Thyroid gland (tissue), 4 donors: Measurements from ENCODE around the gene PAK2. TPM values are rescaled to one million over a fixed set of nuclear protein-coding genes. Genes with fewer than 3 reads are reported as not detected.
"Not testable (repeated sequence)": the region's sequence is repeated elsewhere in the genome, so short reads cannot be mapped to it uniquely, and the experiment has no call there.

Source experiments
- DNase-seq, 2 donors: peaks; one replicate each; pipeline ENCODE4 v3.0.0-alpha.2; 2019
- H3K27ac ChIP-seq, 3 donors: fragments of 200-600 bp; sonication (generic); 1 replicate in 2 of 3; 2 replicates in 1 of 3; pipeline ENCODE4 v1.5.1; 2016 to 2019; ENCODE audit warnings: mild to moderate bottlenecking in 1 of 3, moderate library complexity in 1 of 3
- H3K27me3 ChIP-seq: fragments of 200-600 bp; sonication (generic); one replicate; pipeline ENCODE4 v1.5.1; 2019
- H3K36me3 ChIP-seq, 2 donors: fragments of 200-600 bp; sonication (generic); one replicate each; pipeline ENCODE4 v1.5.1; 2016 to 2019
- H3K4me1 ChIP-seq, 2 donors: fragments of 200-600 bp; sonication (generic); one replicate each; pipeline ENCODE4 v1.5.1; 2017 to 2019
- H3K4me3 ChIP-seq, 3 donors: fragments of 200-600 bp; sonication (generic); replicated peaks in 1 of 3; 1 replicate in 2 of 3; 2 replicates in 1 of 3; pipeline ENCODE4 v1.5.1; 2016; ENCODE audit warnings: mild to moderate bottlenecking in 1 of 3
- H3K9me3 ChIP-seq: fragments of 200-600 bp; sonication (generic); one replicate; pipeline ENCODE4 v1.5.1; 2017
- CTCF ChIP-seq, 6 experiments: fragments of 200-600 bp in 3 of 6; fragments of 450-650 bp in 3 of 6; sonication (generic) in 3 of 6; IDR thresholded peaks; one replicate each; pipeline ENCODE4 v1.5.1; 2016 to 2019; ENCODE audit warnings: antibody characterized with exemption in 6 of 6, mild to moderate bottlenecking in 2 of 6, inconsistent platforms in 1 of 6, moderate library complexity in 1 of 6
- POLR2A ChIP-seq, 2 donors: fragments of 450-650 bp; IDR thresholded peaks; one replicate each; pipeline ENCODE4 v1.6.1; 2017; ENCODE audit warnings: antibody characterized with exemption in 2 of 2, mild to moderate bottlenecking in 2 of 2, moderate library complexity in 1 of 2
- WGBS, 2 donors: methylation state at CpG; one replicate each; pipeline ENCODE4 v1.1.5; 2017; 5-methylcytosine and 5-hydroxymethylcytosine counted together
- intact Hi-C: fragments of 100-400 bp; cut with DNase I; formaldehyde crosslinking; loops from one replicate; pipeline ENCODE4 v1.15.1; 2023
- total RNA-seq, 4 donors: library from RNA; depleted of rRNA; stranded (reverse); fragments of >200 nt; gene quantifications; one replicate each; pipeline ENCODE4 v1.2.3, GENCODE V29; 2016

The PAK2 gene
- total RNA-seq, 4 donors from 2014 or later, result 29.9 to 43.8 (median 39.0) TPM

DNA sequence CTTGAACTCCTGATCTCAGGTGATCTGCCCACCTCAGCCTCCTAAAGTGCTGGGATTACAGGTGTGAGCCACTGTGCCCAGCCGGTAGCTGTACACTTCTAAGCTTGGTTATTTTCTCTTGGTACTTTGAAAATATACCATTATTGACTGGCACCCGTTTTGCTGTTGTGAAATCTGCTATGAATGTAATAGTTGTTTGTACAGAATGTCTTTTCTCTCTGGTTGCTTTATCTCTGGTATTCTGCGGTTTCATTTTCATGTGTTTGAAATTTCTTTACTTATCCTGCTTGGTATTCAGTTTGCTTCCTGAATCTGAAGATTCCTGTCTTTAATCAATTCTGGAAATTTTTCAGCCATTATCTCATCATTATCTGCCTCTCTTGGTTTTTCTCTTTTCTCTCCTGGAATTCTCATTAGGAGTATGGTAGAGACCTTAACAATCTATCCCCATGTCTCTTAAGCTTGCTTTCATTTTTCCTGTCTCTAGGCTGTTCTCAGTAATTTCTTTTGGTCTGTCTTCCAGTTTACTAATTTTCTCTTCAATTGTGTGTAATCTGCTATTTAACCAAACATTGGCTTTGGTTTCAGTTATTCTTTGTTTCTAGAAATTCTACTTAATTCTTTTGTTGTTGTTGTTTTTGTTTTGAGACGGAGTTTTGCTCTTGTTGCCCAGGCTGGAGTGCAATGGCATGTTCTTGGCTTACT, 2.8 kb upstream of the PAK2 start:
- H3K4me3 ChIP-seq, result no peak overlapping the region
- H3K36me3 ChIP-seq, result no peaks in the 10 kb centered on the region
- WGBS, 2 donors, result 97 to 99% methylated on average over 4 of the region's 4 CpGs
- no peak overlapping the region for H3K27ac ChIP-seq
- intact Hi-C loops, result no loop called here
- no peak for DNase-seq
- no peaks in the 10 kb centered on the region for H3K27me3 ChIP-seq
- no peak for TF ChIP-seq POLR2A (IDR thresholded peaks at IDR 0.05)
- TF ChIP-seq CTCF (IDR thresholded peaks at IDR 0.05), result no peak
- peaks cover 7 to 11% of the 10 kb centered on the region in 2 donors for H3K4me1 ChIP-seq
- no peaks in the 10 kb centered on the region for H3K9me3 ChIP-seq

- Histone ChIP-seq H3K4me3 (no peak overlapping the region), H3K27ac (no peak overlapping the region), H3K9me3 (no peaks in the 10 kb centered on the region), H3K27me3 (no peaks in the 10 kb centered on the region), H3K4me1 (peaks cover 7 to 15% of the 10 kb centered on the region in 2 donors), H3K36me3 (no peaks in the 10 kb centered on the region)
- DNase-seq, result no peak
- 81 to 91% methylated on average over 6 of the region's 6 CpGs for WGBS, 2 donors
- no peak for TF ChIP-seq CTCF (IDR thresholded peaks at IDR 0.05)
- no peak for TF ChIP-seq POLR2A (IDR thresholded peaks at IDR 0.05)
- intact Hi-C loops, result no loop called here
Measured at GRCh38 chr3:196737655-196738054, 2.0 kb upstream of the PAK2 start.

DNA sequence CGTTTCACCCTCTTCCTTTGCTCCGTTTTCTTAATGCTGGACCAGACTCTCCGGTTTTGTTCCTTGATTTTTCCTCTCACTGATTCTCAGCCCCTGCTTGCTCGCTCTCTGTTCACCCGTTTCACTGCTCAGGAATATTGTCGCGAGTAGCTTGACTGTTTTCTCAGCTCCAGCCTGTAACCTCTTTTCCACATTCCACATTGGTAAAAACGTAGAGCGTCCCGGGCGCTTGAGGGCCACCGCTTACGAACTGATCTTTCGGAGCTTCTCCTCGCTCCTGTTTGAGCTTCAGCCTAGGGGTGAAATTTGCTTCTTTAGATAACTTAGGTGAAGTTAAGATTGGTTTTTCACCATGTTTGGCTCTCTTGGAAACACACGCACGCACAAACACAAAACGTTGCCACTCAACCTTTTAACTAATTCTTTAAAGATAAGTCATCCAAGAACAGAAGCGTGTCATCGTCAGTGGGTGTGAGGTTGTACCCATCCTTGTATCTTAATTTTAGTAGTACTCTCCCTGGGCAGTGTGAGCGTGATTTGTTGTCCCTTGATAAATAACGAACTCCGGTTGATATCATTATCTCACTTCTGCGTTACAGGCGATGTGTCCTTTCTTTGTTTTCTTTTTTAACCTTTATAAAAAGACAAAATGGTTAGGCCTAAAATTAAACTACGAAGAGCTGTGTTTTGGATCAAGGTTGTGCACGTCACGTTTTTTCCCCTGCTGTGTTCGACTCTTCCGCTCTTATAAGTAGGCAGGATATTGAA, 1.0 kb downstream of the PAK2 start:
- Histone ChIP-seq H3K36me3 (no peaks in the 10 kb centered on the region), H3K4me3 (peak overlapping the region; percentile 18 to 99 (median 73)), H3K9me3 (no peaks in the 10 kb centered on the region), H3K27ac (peak overlapping the region; percentile 76 to 93 (median 93)), H3K4me1 (peaks cover 7 to 15% of the 10 kb centered on the region in 2 donors), H3K27me3 (no peaks in the 10 kb centered on the region)
- 1% methylated on average over 30 of the region's 30 CpGs for WGBS, 2 donors
- intact Hi-C loops, result no loop called here
- no peak for TF ChIP-seq CTCF (IDR thresholded peaks at IDR 0.05)
- peak in 1 of 2 donors; percentile 4 for TF ChIP-seq POLR2A (IDR thresholded peaks at IDR 0.05)
- DNase-seq, result peak in 1 of 2 donors; percentile 43

GRCh38 chr3:196741249-196741889, 1.7 kb downstream of the PAK2 start:
- Histone ChIP-seq H3K27ac (peak overlapping the region; percentile 76 to 93 (median 93)), H3K4me1 (peaks cover 7 to 15% of the 10 kb centered on the region in 2 donors), H3K4me3 (peak overlapping the region in 1 of 3 donors; percentile 73), H3K9me3 (no peaks in the 10 kb centered on the region), H3K36me3 (no peaks in the 10 kb centered on the region), H3K27me3 (no peaks in the 10 kb centered on the region)
- intact Hi-C loops, result no loop called here
- WGBS, 2 donors, result 32 to 37% methylated on average over 5 of the region's 5 CpGs
- DNase-seq, result no peak
- TF ChIP-seq CTCF (IDR thresholded peaks at IDR 0.05) (no peak), POLR2A (IDR thresholded peaks at IDR 0.05) (no peak)

DNA sequence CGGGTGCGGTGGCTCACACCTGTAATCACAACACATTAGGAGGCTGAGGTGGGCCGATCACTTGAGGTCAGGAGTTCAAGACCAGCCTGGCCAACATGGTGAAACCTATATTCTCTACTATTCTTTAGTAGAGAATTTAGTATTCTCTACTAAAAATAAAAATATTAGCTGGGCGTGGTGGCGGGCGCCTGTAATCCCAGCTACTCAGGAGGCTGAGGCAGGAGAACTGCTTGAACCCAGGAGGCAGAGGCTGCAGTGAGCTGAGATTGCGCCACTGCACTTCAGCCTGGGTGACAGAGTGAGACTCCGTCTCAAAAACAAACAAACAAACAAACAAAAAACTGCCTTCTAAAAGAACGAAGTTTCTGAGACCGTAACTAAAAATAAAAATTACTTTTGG, 3.9 kb downstream of the PAK2 start:
- DNase-seq, H3K36me3 ChIP-seq, H3K27me3 ChIP-seq, H3K4me3 ChIP-seq, H3K27ac ChIP-seq, intact Hi-C loops, H3K9me3 ChIP-seq: not testable (repeated sequence)
- peaks cover 7 to 15% of the 10 kb centered on the region in 2 donors for H3K4me1 ChIP-seq
- WGBS, 2 donors, result 93 to 95% methylated on average over 10 of the region's 10 CpGs
